Islet precursor cell (in vitro differentiated cells): ENCODE measurements around the gene TMEM176B.

Experiments
- DNase-seq: peaks from one replicate; pipeline ENCODE4 v3.0.0-alpha.2; 2018

TMEM176B gene

GRCh38 chr7:150746921-150747320 is 53.2 kb downstream of the TMEM176B start:
- no peak for DNase-seq

- DNase-seq = no peak
These were observed 54.3 kb downstream of the TMEM176B start for GRCh38 chr7:150745876-150746275.

GRCh38 chr7:150745086-150745485 is 55.1 kb downstream of the TMEM176B start:
- no peak for DNase-seq

GRCh38 chr7:150744041-150744656 is 56.0 kb downstream of the TMEM176B start:
- DNase-seq = no peak

- DNase-seq = no peak
These were observed 57.7 kb downstream of the TMEM176B start for GRCh38 chr7:150742286-150742968.
